ENCODE measurements around the gene MUC5B. TPM values are rescaled to one million over a fixed set of nuclear protein-coding genes. Genes with fewer than 3 reads are reported as not detected.

The MUC5B gene
- total RNA-seq, 1 donor from 2014 or later, result not detected

DNA sequence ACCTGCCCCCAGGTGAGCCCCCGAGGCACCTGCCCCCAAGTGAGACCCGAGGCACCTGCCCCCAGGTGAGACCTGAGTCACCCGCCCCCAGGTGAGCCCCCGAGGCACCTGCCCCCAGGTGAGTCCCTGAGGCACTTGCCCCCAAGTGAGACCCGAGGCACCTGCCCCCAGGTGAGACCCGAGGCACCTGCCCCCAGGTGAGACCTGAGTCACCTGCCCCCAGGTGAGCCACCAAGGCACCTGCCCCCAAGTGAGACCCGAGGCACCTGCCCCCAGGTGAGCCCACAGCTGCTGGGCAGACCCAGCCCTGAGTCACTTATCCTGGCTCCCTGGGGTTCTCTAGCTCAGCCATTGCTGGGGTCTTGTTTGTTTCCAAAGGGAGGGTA is 36.2 kb downstream of the MUC5B start:
- no peak for DNase-seq (ENCODE audit: low spot score)
- Mint-ChIP-seq H3K36me3 (ENCODE audit: low read depth, unreplicated experiment) (no peaks in the 10 kb centered on the region), H3K4me1 (ENCODE audit: unreplicated experiment) (no peaks in the 10 kb centered on the region), H3K27ac (ENCODE audit: unreplicated experiment) (no peak overlapping the region), H3K4me3 (ENCODE audit: unreplicated experiment) (no peak overlapping the region), H3K27me3 (ENCODE audit: unreplicated experiment) (peaks cover 14% of the 10 kb centered on the region), H3K9me3 (ENCODE audit: unreplicated experiment) (no peaks in the 10 kb centered on the region)
- TF ChIP-seq, protein P1, sequence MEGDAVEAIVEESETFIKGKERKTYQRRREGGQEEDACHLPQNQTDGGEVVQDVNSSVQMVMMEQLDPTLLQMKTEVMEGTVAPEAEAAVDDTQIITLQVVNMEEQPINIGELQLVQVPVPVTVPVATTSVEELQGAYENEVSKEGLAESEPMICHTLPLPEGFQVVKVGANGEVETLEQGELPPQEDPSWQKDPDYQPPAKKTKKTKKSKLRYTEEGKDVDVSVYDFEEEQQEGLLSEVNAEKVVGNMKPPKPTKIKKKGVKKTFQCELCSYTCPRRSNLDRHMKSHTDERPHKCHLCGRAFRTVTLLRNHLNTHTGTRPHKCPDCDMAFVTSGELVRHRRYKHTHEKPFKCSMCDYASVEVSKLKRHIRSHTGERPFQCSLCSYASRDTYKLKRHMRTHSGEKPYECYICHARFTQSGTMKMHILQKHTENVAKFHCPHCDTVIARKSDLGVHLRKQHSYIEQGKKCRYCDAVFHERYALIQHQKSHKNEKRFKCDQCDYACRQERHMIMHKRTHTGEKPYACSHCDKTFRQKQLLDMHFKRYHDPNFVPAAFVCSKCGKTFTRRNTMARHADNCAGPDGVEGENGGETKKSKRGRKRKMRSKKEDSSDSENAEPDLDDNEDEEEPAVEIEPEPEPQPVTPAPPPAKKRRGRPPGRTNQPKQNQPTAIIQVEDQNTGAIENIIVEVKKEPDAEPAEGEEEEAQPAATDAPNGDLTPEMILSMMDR (IDR thresholded peaks at IDR 0.05; ENCODE audit: unreplicated experiment), result no peak

DNA sequence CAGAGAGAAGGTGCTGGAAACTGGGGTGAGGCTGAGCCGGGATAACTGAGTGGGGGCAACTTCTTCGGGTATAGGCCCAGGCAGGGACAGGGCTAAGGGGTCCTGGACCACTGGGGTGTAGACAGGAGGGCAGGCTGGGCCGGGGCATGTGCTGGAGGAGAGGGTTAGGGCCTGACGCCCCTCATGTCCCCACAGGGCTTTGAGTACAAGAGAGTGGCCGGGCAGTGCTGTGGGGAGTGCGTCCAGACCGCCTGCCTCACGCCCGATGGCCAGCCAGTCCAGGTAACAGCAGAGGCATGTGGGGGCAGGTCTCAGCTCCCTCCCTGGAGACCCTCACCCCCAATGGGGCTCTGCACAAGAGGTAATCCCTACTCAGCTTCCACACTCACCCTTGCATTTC is 36.7 kb downstream of the MUC5B start:
- Mint-ChIP-seq H3K27me3 (ENCODE audit: unreplicated experiment) (peaks cover 12% of the 10 kb centered on the region), H3K4me1 (ENCODE audit: unreplicated experiment) (no peaks in the 10 kb centered on the region), H3K27ac (ENCODE audit: unreplicated experiment) (no peak overlapping the region), H3K9me3 (ENCODE audit: unreplicated experiment) (no peaks in the 10 kb centered on the region), H3K36me3 (ENCODE audit: low read depth, unreplicated experiment) (peaks cover 4% of the 10 kb centered on the region), H3K4me3 (ENCODE audit: unreplicated experiment) (no peak overlapping the region)
- TF ChIP-seq, protein P1 (IDR thresholded peaks at IDR 0.05; ENCODE audit: unreplicated experiment), result no peak
- DNase-seq (ENCODE audit: low spot score), result no peak

DNA sequence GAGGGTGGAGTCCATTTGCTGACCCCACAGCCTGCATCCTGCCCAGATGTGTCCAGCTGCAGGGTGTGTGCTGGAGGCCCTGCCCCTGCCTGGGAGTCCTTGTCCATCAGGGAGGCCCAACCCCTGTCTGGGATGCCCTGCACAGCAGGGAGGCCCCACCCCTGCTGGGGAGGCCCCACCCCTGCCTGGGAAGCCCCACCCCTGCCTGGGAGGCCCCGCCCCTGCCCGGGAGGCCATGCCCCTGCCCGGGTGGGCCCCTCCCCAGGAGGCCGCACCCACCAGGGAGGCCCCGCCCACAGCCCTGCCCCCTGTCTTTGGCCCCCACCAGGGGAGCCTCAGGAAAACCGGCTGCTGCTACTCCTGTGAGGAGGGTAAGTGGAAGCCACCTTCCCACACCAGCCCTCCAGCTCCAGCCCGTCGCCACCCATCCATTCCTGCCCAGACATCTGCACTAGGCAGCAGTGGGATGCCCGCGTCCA is 37.2 kb downstream of the MUC5B start:
- DNase-seq (ENCODE audit: low spot score), result peak; percentile 54

DNA sequence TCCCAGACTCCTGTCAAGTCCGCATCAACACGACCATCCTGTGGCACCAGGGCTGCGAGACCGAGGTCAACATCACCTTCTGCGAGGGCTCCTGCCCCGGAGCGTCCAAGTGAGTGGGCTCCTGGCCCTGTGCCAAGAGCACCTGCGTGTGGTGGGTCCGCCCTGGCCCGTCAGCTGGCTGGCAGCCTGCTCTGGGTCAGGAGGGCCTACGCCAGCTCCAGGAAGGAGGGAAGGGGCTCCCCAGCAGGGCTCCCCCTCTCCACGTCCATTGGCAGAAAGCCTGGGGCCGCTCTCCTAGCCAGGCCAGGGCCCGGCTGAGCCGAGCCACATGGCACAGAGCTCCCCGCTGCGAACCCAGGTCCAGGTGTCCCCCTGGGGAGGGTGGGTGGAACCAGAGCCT is 37.8 kb downstream of the MUC5B start:
- TF ChIP-seq, protein P1 (IDR thresholded peaks at IDR 0.05; ENCODE audit: unreplicated experiment), result no peak
- Mint-ChIP-seq H3K4me1 (ENCODE audit: unreplicated experiment) (no peaks in the 10 kb centered on the region), H3K27ac (ENCODE audit: unreplicated experiment) (no peak overlapping the region), H3K9me3 (ENCODE audit: unreplicated experiment) (no peaks in the 10 kb centered on the region), H3K36me3 (ENCODE audit: low read depth, unreplicated experiment) (peaks cover 5% of the 10 kb centered on the region), H3K27me3 (ENCODE audit: unreplicated experiment) (peaks cover 11% of the 10 kb centered on the region), H3K4me3 (ENCODE audit: unreplicated experiment) (no peak overlapping the region)
- no peak for DNase-seq (ENCODE audit: low spot score)

More for the DNA sequence above, 37.2 kb downstream of the MUC5B start:
- Mint-ChIP-seq H3K27ac (ENCODE audit: unreplicated experiment) (no peak overlapping the region), H3K4me1 (ENCODE audit: unreplicated experiment) (no peaks in the 10 kb centered on the region), H3K4me3 (ENCODE audit: unreplicated experiment) (no peak overlapping the region), H3K27me3 (ENCODE audit: unreplicated experiment) (peaks cover 11% of the 10 kb centered on the region), H3K36me3 (ENCODE audit: low read depth, unreplicated experiment) (peaks cover 5% of the 10 kb centered on the region), H3K9me3 (ENCODE audit: unreplicated experiment) (no peaks in the 10 kb centered on the region)
- TF ChIP-seq, protein P1 (IDR thresholded peaks at IDR 0.05; ENCODE audit: unreplicated experiment), result no peak

DNA sequence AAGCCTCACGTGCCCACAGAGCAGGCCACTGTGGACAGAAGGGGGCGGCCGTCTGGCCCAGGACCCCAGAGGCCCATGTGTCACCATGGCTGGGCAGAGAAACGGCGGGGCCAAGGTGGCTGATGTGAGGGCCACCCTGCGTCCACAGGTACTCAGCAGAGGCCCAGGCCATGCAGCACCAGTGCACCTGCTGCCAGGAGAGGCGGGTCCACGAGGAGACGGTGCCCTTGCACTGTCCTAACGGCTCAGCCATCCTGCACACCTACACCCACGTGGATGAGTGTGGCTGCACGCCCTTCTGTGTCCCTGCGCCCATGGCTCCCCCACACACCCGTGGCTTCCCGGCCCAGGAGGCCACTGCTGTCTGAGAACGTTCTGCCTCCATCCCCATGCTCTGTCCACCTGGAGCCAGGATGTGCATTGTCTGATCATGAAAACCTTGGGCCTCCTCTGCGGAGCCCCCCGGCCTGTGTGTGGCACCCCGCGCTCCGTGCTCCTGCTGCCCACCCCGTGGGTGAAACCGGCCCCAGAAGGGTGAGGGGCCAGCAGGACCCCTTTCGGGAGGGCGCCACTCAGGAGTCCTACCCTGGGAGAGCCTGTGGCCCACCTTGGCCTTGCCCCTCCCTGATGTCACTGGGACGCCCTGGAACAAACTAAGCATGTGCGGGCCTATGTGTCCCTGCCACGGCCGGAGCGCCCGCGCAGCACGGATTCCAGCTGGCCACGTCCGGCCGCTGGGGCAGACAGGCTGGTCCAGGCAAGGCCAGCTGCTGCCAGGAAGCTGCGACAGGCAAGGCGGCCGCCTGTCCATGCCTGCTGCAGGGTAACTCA is 38.6 kb downstream of the MUC5B start:
- DNase-seq (ENCODE audit: low spot score), result no peak
- Mint-ChIP-seq H3K9me3 (ENCODE audit: unreplicated experiment) (no peaks in the 10 kb centered on the region), H3K27me3 (ENCODE audit: unreplicated experiment) (peaks cover 11% of the 10 kb centered on the region), H3K4me3 (ENCODE audit: unreplicated experiment) (no peak overlapping the region), H3K4me1 (ENCODE audit: unreplicated experiment) (no peaks in the 10 kb centered on the region), H3K36me3 (ENCODE audit: low read depth, unreplicated experiment) (peaks cover 5% of the 10 kb centered on the region), H3K27ac (ENCODE audit: unreplicated experiment) (no peak overlapping the region)
- TF ChIP-seq, protein P1 (IDR thresholded peaks at IDR 0.05; ENCODE audit: unreplicated experiment), result no peak

All from endothelial cell (in vitro differentiated cells).